ENCODE results near the gene TAGLN2. TPM values are rescaled to one million over a fixed set of nuclear protein-coding genes. Genes with fewer than 3 reads are reported as not detected.

Gene TAGLN2
- polyA plus RNA-seq, 2 of the 4 experiments (the other 2 are of a cell fraction), result 536 to 811 TPM

GRCh38 chr1:159970932-159971342, 45.6 kb upstream of the TAGLN2 start:
- WGBS (ENCODE audit: missing lambda C conversion rate), result 33% methylated on average over 9 of the region's 9 CpGs
- peak; percentile 60 to 85; a peak in 5 of 6 replicates for ATAC-seq
- no peak overlapping the region for H3K4me3 ChIP-seq
- peak overlapping the region; percentile 16; the same call in 1 of the 3 replicates for H3K4me2 ChIP-seq
- POLR2A ChIA-PET, result no interaction called here
- H3K4me1 ChIP-seq, result peaks cover 14% of the 10 kb centered on the region
- CTCF ChIA-PET, result interaction anchor here (1.2 to 1.3 kb wide), 2 partner anchors 19 to 37 kb away, joined by 3 to 8 read pairs; no protein-coding TSS in a partner anchor
- DNase-seq (ENCODE audit: low read depth in 1 of 2, low spot score in 1 of 2), result peak in 1 of 2 experiments; percentile 58
- no peak overlapping the region for H3K27ac ChIP-seq
- peaks cover 3% of the 10 kb centered on the region; the same call in 1 of the 3 replicates for H3K9me3 ChIP-seq
- TF ChIP-seq CHD4 (IDR thresholded peaks at IDR 0.05; ENCODE audit: borderline replicate concordance) (no peak), NR3C1 (IDR thresholded peaks at IDR 0.05) (no peak), ESRRA (IDR thresholded peaks at IDR 0.05; ENCODE audit: borderline replicate concordance, low read length) (no peak), BHLHE40 (IDR thresholded peaks at IDR 0.05; ENCODE audit: low read depth, low read length) (no peak), HOXB13 (CRISPR knock-in tag; IDR thresholded peaks at IDR 0.05; ENCODE audit: low read depth) (no peak), ZC3H11A (IDR thresholded peaks at IDR 0.05) (no peak), POLR2A (IDR thresholded peaks at IDR 0.05; ENCODE audit: low read length) (no peak), PHF8 (IDR thresholded peaks at IDR 0.05; ENCODE audit: borderline replicate concordance, low read depth) (no peak), RNF2 (IDR thresholded peaks at IDR 0.05; ENCODE audit: borderline replicate concordance, low read depth) (no peak), RCOR1 (IDR thresholded peaks at IDR 0.05; ENCODE audit: low read depth, low read length) (no peak), ZNF302 (CRISPR knock-in tag; IDR thresholded peaks at IDR 0.05) (no peak), HEYL (CRISPR knock-in tag; IDR thresholded peaks at IDR 0.05) (no peak), KDM5A (IDR thresholded peaks at IDR 0.05) (no peak), HDAC2 (IDR thresholded peaks at IDR 0.05) (no peak), TFCP2L1 (CRISPR knock-in tag; IDR thresholded peaks at IDR 0.05) (no peak), MYC (IDR thresholded peaks at IDR 0.05; ENCODE audit: borderline replicate concordance, low read length) (peak; percentile 21; the same call in 1 of the 2 replicates), BCL3 (IDR thresholded peaks at IDR 0.05) (no peak), FOXS1 (CRISPR knock-in tag; IDR thresholded peaks at IDR 0.05) (no peak), E2F6 (IDR thresholded peaks at IDR 0.05; ENCODE audit: borderline replicate concordance, low read depth) (no peak), CBX8 (IDR thresholded peaks at IDR 0.05) (no peak), USF2 (IDR thresholded peaks at IDR 0.05) (no peak), HMGXB4 (CRISPR knock-in tag; IDR thresholded peaks at IDR 0.05; ENCODE audit: borderline replicate concordance) (no peak), GATA3 (IDR thresholded peaks at IDR 0.05; ENCODE audit: borderline replicate concordance) (peak; percentile 64)
- TF ChIP-seq, protein P1, sequence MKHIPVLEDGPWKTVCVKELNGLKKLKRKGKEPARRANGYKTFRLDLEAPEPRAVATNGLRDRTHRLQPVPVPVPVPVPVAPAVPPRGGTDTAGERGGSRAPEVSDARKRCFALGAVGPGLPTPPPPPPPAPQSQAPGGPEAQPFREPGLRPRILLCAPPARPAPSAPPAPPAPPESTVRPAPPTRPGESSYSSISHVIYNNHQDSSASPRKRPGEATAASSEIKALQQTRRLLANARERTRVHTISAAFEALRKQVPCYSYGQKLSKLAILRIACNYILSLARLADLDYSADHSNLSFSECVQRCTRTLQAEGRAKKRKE (CRISPR knock-in tag; IDR thresholded peaks at IDR 0.05; ENCODE audit: low read depth), result no peak
- TF ChIP-seq, protein P2, sequence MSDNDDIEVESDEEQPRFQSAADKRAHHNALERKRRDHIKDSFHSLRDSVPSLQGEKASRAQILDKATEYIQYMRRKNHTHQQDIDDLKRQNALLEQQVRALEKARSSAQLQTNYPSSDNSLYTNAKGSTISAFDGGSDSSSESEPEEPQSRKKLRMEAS (IDR thresholded peaks at IDR 0.05), result peak; percentile 66
- no peak for FAIRE-seq

All from A549 (cell line).